ENCODE data around the gene TMEM54. TPM values are rescaled to one million over a fixed set of nuclear protein-coding genes. Genes with fewer than 3 reads are reported as not detected.

Gene TMEM54
- total RNA-seq, 1 donor from 2014 or later, result 41.9 TPM

- H3K36me3 ChIP-seq, result no peaks in the 10 kb centered on the region
- no peak for TF ChIP-seq CTCF (IDR thresholded peaks at IDR 0.05)
- no peak for DNase-seq
- H3K27me3 ChIP-seq, result peaks cover 74% of the 10 kb centered on the region
- H3K27ac ChIP-seq, result no peak overlapping the region
- ATAC-seq, result no peak
- no peak overlapping the region for H3K4me3 ChIP-seq
- intact Hi-C loops (cut with DNase I), result no loop called here
- H3K9me3 ChIP-seq, result no peaks in the 10 kb centered on the region
- H3K4me1 ChIP-seq, result peaks cover 6% of the 10 kb centered on the region
Observed at GRCh38 chr1:32888677-32889420, 12.3 kb downstream of the TMEM54 start.

GRCh38 chr1:32888134-32888533, 13.1 kb downstream of the TMEM54 start:
- Histone ChIP-seq H3K4me3 (no peak overlapping the region), H3K36me3 (no peaks in the 10 kb centered on the region), H3K27me3 (peaks cover 74% of the 10 kb centered on the region)

GRCh38 chr1:32887623-32888022, 13.6 kb downstream of the TMEM54 start:
- Histone ChIP-seq H3K4me1 (no peaks in the 10 kb centered on the region), H3K27me3 (peaks cover 71% of the 10 kb centered on the region), H3K27ac (no peak overlapping the region), H3K9me3 (no peaks in the 10 kb centered on the region), H3K4me3 (no peak overlapping the region), H3K36me3 (no peaks in the 10 kb centered on the region)
- intact Hi-C loops (cut with DNase I), result no loop called here
- DNase-seq, result no peak
- no peak for TF ChIP-seq CTCF (IDR thresholded peaks at IDR 0.05)
- no peak for ATAC-seq

More at GRCh38 chr1:32888134-32888533, 13.1 kb downstream of the TMEM54 start:
- no peaks in the 10 kb centered on the region for H3K4me1 ChIP-seq
- TF ChIP-seq CTCF (IDR thresholded peaks at IDR 0.05), result no peak
- H3K27ac ChIP-seq, result no peak overlapping the region
- DNase-seq (no peak), ATAC-seq (no peak)
- H3K9me3 ChIP-seq, result no peaks in the 10 kb centered on the region
- intact Hi-C loops (cut with DNase I), result no loop called here

GRCh38 chr1:32886828-32887414, 14.3 kb downstream of the TMEM54 start:
- ATAC-seq (no peak), DNase-seq (no peak)
- intact Hi-C loops (cut with DNase I), result no loop called here
- Histone ChIP-seq H3K27ac (no peak overlapping the region), H3K36me3 (no peaks in the 10 kb centered on the region), H3K27me3 (peaks cover 66% of the 10 kb centered on the region), H3K4me1 (no peaks in the 10 kb centered on the region), H3K9me3 (no peaks in the 10 kb centered on the region), H3K4me3 (no peak overlapping the region)
- no peak for TF ChIP-seq CTCF (IDR thresholded peaks at IDR 0.05)

- peak; percentile 19 for TF ChIP-seq CTCF (IDR thresholded peaks at IDR 0.05)
- ATAC-seq (peak; percentile 84), DNase-seq (peak; percentile 82)
- intact Hi-C loops (cut with DNase I), result no loop called here
- Histone ChIP-seq H3K27me3 (peaks cover 63% of the 10 kb centered on the region), H3K27ac (no peak within 1 kb of the TSS), H3K4me3 (no peak within 1 kb of the TSS), H3K4me1 (no peaks in the 10 kb centered on the region), H3K9me3 (no peaks in the 10 kb centered on the region), H3K36me3 (no peaks in the 10 kb centered on the region)
Observed at GRCh38 chr1:32886004-32886827, 15.0 kb downstream of the TMEM54 start, which contains the start of gene HPCA. Gene HPCA (plus strand): TSS chr1:32886491. CDS start chr1:32888899, 2,408 bp downstream.
